IMR-90 (cell line): Measurements from ENCODE around the gene INPP4A. TPM values are rescaled to one million over a fixed set of nuclear protein-coding genes. Genes with fewer than 3 reads are reported as not detected.

Experiments used
- ATAC-seq: fragments of 200-7000 bp; cut with Tn5 transposase; 2 replicates; pipeline ENCODE4 v1.9.1; 2020; ENCODE audit warnings: low read depth, mild to moderate bottlenecking, moderate library complexity
- BruUV-seq: library from RNA; stranded (reverse); fragments of 400-500 nt; replicated peaks from 2 replicates; lab custom pipeline; 2021; lab: Mats Ljungman, UMichigan
- CTCF ChIA-PET: fragments of 300-600 bp; formaldehyde crosslinking; extraction: SDS; loops from one replicate; lab custom pipeline; 2021; ENCODE audit warnings: antibody characterized with exemption; lab: Yijun Ruan, JAX
- POLR2A ChIA-PET: fragments of 300-600 bp; sonication (Branson Sonifier 250); formaldehyde crosslinking; loops from one replicate; lab custom pipeline; 2022; ENCODE audit warnings: antibody characterized with exemption; ENCODE audit not compliant: unreplicated experiment; lab: Charles Lee
- DNase-seq: peaks from one replicate; pipeline ENCODE4 v3.0.0; 2013
- H2AFZ ChIP-seq: replicated peaks from 2 replicates; pipeline ENCODE3; 2013; ENCODE audit warnings: low read length, mild to moderate bottlenecking; ENCODE audit not compliant: poor library complexity
- H2AK5ac ChIP-seq: 2 replicates; pipeline ENCODE4 v1.6.1; 2013; ENCODE audit warnings: low read depth, low read length, inconsistent platforms
- H2AK9ac ChIP-seq: replicated peaks from 2 replicates; pipeline ENCODE3; 2013; ENCODE audit warnings: mild to moderate bottlenecking, low read depth, low read length, moderate library complexity; ENCODE audit not compliant: poor library complexity
- H2BK120ac ChIP-seq: 2 replicates; pipeline ENCODE4 v1.6.1; 2013; ENCODE audit warnings: low read depth, low read length, inconsistent platforms
- H2BK15ac ChIP-seq: 3 replicates; pipeline ENCODE4 v1.6.1; 2013; ENCODE audit warnings: low read depth, low read length, inconsistent platforms
- H2BK20ac ChIP-seq: 2 replicates; pipeline ENCODE4 v1.6.1; 2013; ENCODE audit warnings: low read depth, mild to moderate bottlenecking, inconsistent platforms, low read length, moderate library complexity
- H2BK5ac ChIP-seq: 2 replicates; pipeline ENCODE4 v1.6.1; 2013; ENCODE audit warnings: mild to moderate bottlenecking, low read depth, low read length, inconsistent platforms; ENCODE audit not compliant: poor library complexity, severe bottlenecking
- H3K14ac ChIP-seq: replicated peaks from 2 replicates; pipeline ENCODE4 v1.6.1; 2013; ENCODE audit warnings: low read depth, low read length, inconsistent platforms
- H3K18ac ChIP-seq: 2 replicates; pipeline ENCODE4 v1.6.1; 2013; ENCODE audit warnings: low read depth, low read length, control low read depth
- H3K23ac ChIP-seq: 2 replicates; pipeline ENCODE4 v1.6.1; 2013; ENCODE audit warnings: low read depth, low read length, inconsistent platforms
- H3K27ac ChIP-seq: 2 replicates; pipeline ENCODE4 v1.5.1; 2013; ENCODE audit warnings: mild to moderate bottlenecking, control low read depth, low read length; ENCODE audit not compliant: insufficient read depth
- H3K27me3 ChIP-seq: 2 replicates; pipeline ENCODE4 v1.6.1; 2013; ENCODE audit warnings: low read length; ENCODE audit not compliant: control insufficient read depth, insufficient read depth
- H3K36me3 ChIP-seq: 2 replicates; pipeline ENCODE4 v1.6.1; 2013; ENCODE audit warnings: low read length, mixed read lengths; ENCODE audit not compliant: control insufficient read depth, insufficient read depth
- H3K4ac ChIP-seq: 2 replicates; pipeline ENCODE4 v1.6.1; 2013; ENCODE audit warnings: low read depth, low read length, inconsistent platforms
- H3K4me1 ChIP-seq: 2 replicates; pipeline ENCODE4 v1.6.1; 2013; ENCODE audit warnings: low read length, mixed read lengths; ENCODE audit not compliant: control insufficient read depth, insufficient read depth
- H3K4me2 ChIP-seq: 2 replicates; pipeline ENCODE4 v1.6.1; 2013; ENCODE audit warnings: low read depth, mild to moderate bottlenecking, control low read depth, low read length, moderate library complexity
- H3K4me3 ChIP-seq: 2 replicates; pipeline ENCODE4 v1.5.1; 2013; ENCODE audit warnings: low read depth, mild to moderate bottlenecking, control low read depth, low read length, moderate library complexity; ENCODE audit not compliant: insufficient read depth
- H3K56ac ChIP-seq: 2 replicates; pipeline ENCODE4 v1.6.1; 2013; ENCODE audit warnings: low read length, inconsistent platforms; ENCODE audit not compliant: insufficient read depth; ENCODE audit errors: extremely low read depth
- H3K79me1 ChIP-seq, 2 experiments: 2 replicates each; pipeline ENCODE4 v1.6.1; 2013; ENCODE audit warnings: low read length in 2 of 2, inconsistent platforms in 1 of 2, low read depth in 1 of 2
- H3K9ac ChIP-seq: 2 replicates; pipeline ENCODE4 v1.6.1; 2013; ENCODE audit warnings: low read depth, low read length, control low read depth
- H3K9me1 ChIP-seq: 2 replicates; pipeline ENCODE4 v1.6.1; 2013; ENCODE audit warnings: low read length, inconsistent platforms; ENCODE audit not compliant: insufficient read depth
- H3K9me3 ChIP-seq: 2 replicates; pipeline ENCODE4 v1.6.1; 2013; ENCODE audit warnings: low read length; ENCODE audit not compliant: control insufficient read depth, insufficient read depth
- H4K20me1 ChIP-seq: 2 replicates; pipeline ENCODE4 v1.6.1; 2013; ENCODE audit warnings: low read length, inconsistent platforms; ENCODE audit not compliant: insufficient read depth
- H4K5ac ChIP-seq: 2 replicates; pipeline ENCODE4 v1.6.1; 2013; ENCODE audit warnings: mild to moderate bottlenecking, low read depth, low read length, control low read depth
- H4K8ac ChIP-seq, 2 experiments: 2 replicates each; pipeline ENCODE4 v1.6.1; 2013; ENCODE audit warnings: low read depth in 2 of 2, low read length in 2 of 2, control low read depth in 1 of 2, inconsistent platforms in 1 of 2
- H4K91ac ChIP-seq: 2 replicates; pipeline ENCODE4 v1.6.1; 2013; ENCODE audit warnings: low read depth, low read length, inconsistent platforms; ENCODE audit not compliant: insufficient read depth
- BHLHE40 ChIP-seq: fragments of 150-350 bp; IDR thresholded peaks from 2 replicates; pipeline ENCODE4 v1.6.1; 2016; ENCODE audit warnings: mild to moderate bottlenecking, low read depth, low read length
- CEBPB ChIP-seq: IDR thresholded peaks from 2 replicates; pipeline ENCODE4 v1.6.1; 2012; ENCODE audit warnings: low read depth, low read length, improper control_type of control experiment
- CHD1 ChIP-seq: IDR thresholded peaks from 2 replicates; pipeline ENCODE4 v1.6.1; 2012; ENCODE audit warnings: low read depth, low read length, improper control_type of control experiment
- CTCF ChIP-seq: conservative IDR thresholded peaks from 2 replicates; pipeline ENCODE4 v1.5.1; 2012; ENCODE audit warnings: mild to moderate bottlenecking, low read depth, low read length, improper control_type of control experiment
- ELK1 ChIP-seq: fragments of 150-350 bp; IDR thresholded peaks from 2 replicates; pipeline ENCODE4 v1.6.1; 2016; ENCODE audit warnings: low read depth, mild to moderate bottlenecking, low read length, moderate library complexity, borderline replicate concordance
- FOS ChIP-seq: fragments of 150-350 bp; IDR thresholded peaks from 2 replicates; pipeline ENCODE4 v1.6.1; 2016; ENCODE audit warnings: low read depth, low read length
- MAFK ChIP-seq: IDR thresholded peaks from 2 replicates; pipeline ENCODE4 v1.6.1; 2012; ENCODE audit warnings: low read depth, low read length, improper control_type of control experiment
- MAZ ChIP-seq: IDR thresholded peaks from 2 replicates; pipeline ENCODE4 v1.6.1; 2012; ENCODE audit warnings: low read depth, mild to moderate bottlenecking, low read length, improper control_type of control experiment, moderate library complexity, borderline replicate concordance
- MXI1 ChIP-seq: IDR thresholded peaks from 2 replicates; pipeline ENCODE4 v1.6.1; 2012; ENCODE audit warnings: low read depth, mild to moderate bottlenecking, low read length, moderate library complexity, borderline replicate concordance
- NFE2L2 ChIP-seq: fragments of 150-350 bp; IDR thresholded peaks from 2 replicates; pipeline ENCODE4 v1.6.1; 2016; ENCODE audit warnings: low read depth, mild to moderate bottlenecking, low read length
- POLR2A ChIP-seq: IDR thresholded peaks from 2 replicates; pipeline ENCODE4 v1.6.1; 2012; ENCODE audit warnings: mild to moderate bottlenecking, low read depth, low read length
- RAD21 ChIP-seq: IDR thresholded peaks from 2 replicates; pipeline ENCODE4 v1.6.1; 2012; ENCODE audit warnings: low read length, improper control_type of control experiment
- RCOR1 ChIP-seq: IDR thresholded peaks from 2 replicates; pipeline ENCODE4 v1.6.1; 2012; ENCODE audit warnings: mild to moderate bottlenecking, low read length, improper control_type of control experiment; ENCODE audit not compliant: insufficient replicate concordance
- RFX5 ChIP-seq: IDR thresholded peaks from 2 replicates; pipeline ENCODE4 v1.8.0; 2012; ENCODE audit warnings: low read depth, mild to moderate bottlenecking, low read length, moderate library complexity
- SMC3 ChIP-seq: fragments of 150-350 bp; IDR thresholded peaks from 2 replicates; pipeline ENCODE4 v1.6.1; 2016; ENCODE audit warnings: low read depth, mild to moderate bottlenecking, antibody characterized with exemption, low read length, moderate library complexity
- USF2 ChIP-seq: fragments of 150-350 bp; IDR thresholded peaks from 2 replicates; pipeline ENCODE4 v1.6.1; 2017; ENCODE audit warnings: mild to moderate bottlenecking, antibody characterized with exemption, low read length, low read depth
- WGBS, 2 experiments: methylation state at CpG; one replicate each; pipeline versions ENCODE4 v1.1.5 to v1.1.7; 2013; ENCODE audit warnings: missing lambda C conversion rate in 2 of 2; ENCODE audit not compliant: insufficient read length in 1 of 2; ENCODE audit errors: extremely low coverage in 2 of 2; 5-methylcytosine and 5-hydroxymethylcytosine counted together
- dilution Hi-C: fragments of 300-500 bp; cut with HindIII; formaldehyde crosslinking; loops from one replicate; pipeline ENCODE4 v1.14.3; 2018; ENCODE audit warnings: low sequenced_read_pairs; ENCODE audit not compliant: unreplicated experiment
- in situ Hi-C: fragments of 300-500 bp; cut with MboI; formaldehyde crosslinking; loops from 3 replicates; pipeline ENCODE4 v1.14.3; 2019; ENCODE audit warnings: low sequenced_read_pairs, inconsistent platforms, mixed read lengths
- intact Hi-C: fragments of 100-400 bp; cut with micrococcal nuclease; formaldehyde crosslinking; loops from 2 replicates; pipeline ENCODE4 v1.10.0; 2022
- polyA plus RNA-seq, 3 experiments: library from polyadenylated mRNA; depleted of rRNA; stranded (reverse); fragments of >200 nt; gene quantifications; 2 replicates each; pipeline ENCODE4 v1.2.3, GENCODE V29; 2012; ENCODE audit warnings: low replicate concordance in 1 of 3
- total RNA-seq: library from RNA; depleted of rRNA; stranded (reverse); fragments of >200 nt; gene quantifications from 2 replicates; pipeline ENCODE4 v1.2.3, GENCODE V29; 2012

INPP4A gene
- total and polyA plus RNA-seq, 2 of the 4 experiments (the other 2 are of a cell fraction) = 14.5 to 27.1 TPM

- H3K14ac ChIP-seq = no peak overlapping the region
- no peak overlapping the region for H2BK5ac ChIP-seq
- no peak overlapping the region for H2AK9ac ChIP-seq
- H2AK5ac ChIP-seq = no peak overlapping the region
- H3K4me1 ChIP-seq = peaks cover 5% of the 10 kb centered on the region; the same call in 1 of the 2 replicates
- no peak overlapping the region for H3K56ac ChIP-seq
- no peak overlapping the region for H3K9ac ChIP-seq
- ChIA-PET CTCF (no interaction called here), POLR2A (no interaction called here)
- in situ Hi-C loops (no loop called here), dilution Hi-C loops (no loop called here), intact Hi-C loops (no loop called here)
- TF ChIP-seq NFE2L2 (no peak), BHLHE40 (no peak), SMC3 (no peak), CTCF (no peak), RFX5 (no peak), MAFK (no peak), MXI1 (no peak), USF2 (no peak), RCOR1 (no peak), POLR2A (no peak), RAD21 (no peak), ELK1 (no peak), FOS (no peak), CHD1 (no peak), MAZ (no peak), CEBPB (no peak)
- no peak overlapping the region for H3K4ac ChIP-seq
- H3K79me1 ChIP-seq = peaks cover 24 to 70% of the 10 kb centered on the region in 2 experiments
- H3K4me3 ChIP-seq = no peak overlapping the region
- H2BK15ac ChIP-seq = no peak overlapping the region
- H4K20me1 ChIP-seq = peaks cover 44% of the 10 kb centered on the region
- no TSS peak for BruUV-seq
- DNase-seq (no peak), ATAC-seq (no peak)
- no peak overlapping the region for H4K5ac ChIP-seq
- H3K27me3 ChIP-seq = no peaks in the 10 kb centered on the region
- no peaks in the 10 kb centered on the region for H3K36me3 ChIP-seq
- no peak overlapping the region for H3K18ac ChIP-seq
- no peaks in the 10 kb centered on the region for H3K9me3 ChIP-seq
- H4K91ac ChIP-seq = no peak overlapping the region
- no CpG with 5 or more reads among the region's 7 CpGs for WGBS, 2 experiments
- no peak overlapping the region for H3K23ac ChIP-seq
- H4K8ac ChIP-seq = no peak overlapping the region
- no peak overlapping the region for H3K4me2 ChIP-seq
- H2BK20ac ChIP-seq = no peak overlapping the region
- H2AFZ ChIP-seq = no peak overlapping the region
- H2BK120ac ChIP-seq = no peak overlapping the region
- H3K27ac ChIP-seq = no peak overlapping the region
- H3K9me1 ChIP-seq = peaks cover 28% of the 10 kb centered on the region
These were observed 26.2 kb downstream of the INPP4A start for GRCh38 chr2:98470851-98471255.
